ENCODE data around the gene AKR1E2.
A peak's percentile ranks its signal among the peaks of the same experiment; 100 is the strongest.

Gene AKR1E2

DNA sequence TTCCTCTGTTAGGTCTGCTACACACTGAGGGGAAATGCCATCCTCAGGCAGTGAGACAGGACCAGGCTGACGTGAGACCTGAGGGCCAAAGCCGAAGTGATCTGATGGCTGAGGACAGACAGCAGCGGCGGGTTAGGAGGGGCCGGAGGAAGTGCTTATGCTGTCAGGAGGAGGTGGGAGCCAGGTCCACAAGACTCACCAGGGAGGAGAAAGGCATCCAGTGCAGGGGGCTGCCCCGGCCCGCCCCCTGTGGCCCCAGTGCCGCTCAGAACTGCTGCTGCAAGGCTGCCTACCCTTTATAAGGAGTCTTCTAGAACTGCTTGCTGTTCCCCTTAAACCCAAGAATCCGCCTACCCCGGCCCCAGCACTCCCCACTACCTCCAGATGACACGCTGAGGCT, 19.8 kb downstream of the AKR1E2 start:
- no peak for DNase-seq (ENCODE audit: low read depth)

DNA sequence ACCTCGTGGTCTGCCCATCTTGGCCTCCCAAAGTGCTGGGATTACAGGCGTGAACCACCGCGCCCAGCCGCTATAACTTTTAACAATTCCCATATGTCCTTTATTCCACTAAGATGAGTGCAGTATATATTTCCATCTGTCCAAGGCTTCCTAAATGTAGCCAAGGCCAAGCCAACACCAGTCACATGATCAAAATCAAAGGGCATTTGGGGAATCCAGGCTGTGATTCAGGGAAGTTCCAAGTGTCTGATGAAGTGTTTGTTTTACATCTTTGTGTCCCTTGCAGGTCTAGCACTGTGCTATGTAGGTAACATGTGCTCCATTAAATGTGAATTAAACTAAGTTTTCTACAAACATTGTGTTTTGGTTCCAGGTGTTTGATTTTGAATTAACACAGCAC, 20.8 kb downstream of the AKR1E2 start:
- DNase-seq (ENCODE audit: low read depth): no peak

GRCh38 chr10:4847561-4848355, 21.8 kb downstream of the AKR1E2 start:
- DNase-seq (ENCODE audit: low read depth): peak; percentile 54

DNA sequence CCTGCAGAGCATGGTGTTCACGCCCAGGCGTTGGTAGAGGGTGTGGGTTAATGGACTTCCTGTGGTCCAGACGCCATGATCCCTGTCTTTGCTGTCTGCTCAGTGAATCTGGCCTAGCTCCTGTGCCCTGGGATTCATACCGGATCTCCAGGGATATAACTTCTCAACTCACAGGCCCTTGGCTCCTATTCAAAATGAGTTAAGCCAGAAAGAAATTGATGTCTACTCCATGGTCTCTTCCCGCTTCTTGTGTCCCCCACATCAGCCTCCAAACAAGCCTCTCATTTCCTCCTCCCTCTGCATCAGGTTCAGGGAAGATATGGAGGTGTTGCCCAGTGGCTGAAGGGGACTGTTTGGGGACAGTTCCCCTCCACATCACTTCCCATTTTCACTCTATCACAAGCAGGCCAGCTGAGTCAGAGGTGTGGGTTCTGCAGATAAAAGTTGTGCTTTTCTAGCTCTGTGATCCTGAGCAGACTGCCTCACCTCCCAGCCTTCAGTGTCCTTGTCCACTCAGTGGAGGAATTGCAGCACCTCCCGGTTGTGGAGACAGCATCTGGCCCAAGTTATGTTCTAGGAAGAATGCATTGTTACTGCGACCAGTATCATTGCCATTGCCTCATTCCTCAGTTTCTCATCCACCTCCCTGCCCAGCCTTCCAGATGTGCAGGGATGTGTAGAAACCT, 22.5 kb downstream of the AKR1E2 start:
- DNase-seq (ENCODE audit: low read depth): no peak

- no peak for DNase-seq (ENCODE audit: low read depth)
Measured at GRCh38 chr10:4849042-4849402, 23.0 kb downstream of the AKR1E2 start.

GRCh38 chr10:4849555-4850242, 23.7 kb downstream of the AKR1E2 start:
- DNase-seq (ENCODE audit: low read depth): peak; percentile 90

DNA sequence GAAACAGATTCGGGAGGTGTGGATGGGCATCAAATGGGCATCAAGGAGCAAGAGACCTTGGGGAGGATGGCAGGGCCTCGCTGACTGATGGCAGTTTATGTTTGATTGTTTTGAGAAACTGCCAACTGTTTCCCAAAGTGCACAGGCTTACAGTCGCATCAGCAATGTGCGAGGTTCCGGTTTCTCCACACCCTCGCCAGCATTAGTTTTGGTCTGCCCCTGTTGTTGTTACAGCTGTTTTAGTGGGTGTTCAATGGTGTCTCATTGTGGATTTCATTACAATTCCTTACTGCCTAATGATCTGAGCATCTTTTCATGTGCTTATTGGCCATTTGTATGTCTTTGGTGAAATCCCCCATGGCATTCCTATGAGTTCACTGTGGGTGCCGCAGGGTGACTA, 24.4 kb downstream of the AKR1E2 start:
- DNase-seq (ENCODE audit: low read depth): no peak

DNA sequence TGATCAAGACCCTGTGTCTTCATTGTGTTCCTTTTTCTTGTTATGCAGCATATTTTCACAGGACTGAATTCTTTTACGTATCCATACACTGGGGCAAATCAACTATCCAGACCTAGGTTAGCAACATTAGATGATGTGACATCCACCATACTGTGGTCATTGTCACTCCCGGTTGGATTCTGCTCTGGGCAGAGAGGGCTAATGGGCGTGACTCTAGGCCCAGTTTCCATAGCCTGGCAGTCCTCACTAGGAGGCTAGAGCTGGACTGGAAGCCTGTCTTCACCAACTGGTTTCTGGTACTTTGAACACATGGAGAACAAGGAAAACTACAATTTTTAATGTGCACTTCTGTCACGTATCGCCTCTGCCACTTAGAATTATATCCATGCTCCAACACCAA, 25.2 kb downstream of the AKR1E2 start:
- no peak for DNase-seq (ENCODE audit: low read depth)

- no peak for DNase-seq (ENCODE audit: low read depth)
Measured at GRCh38 chr10:4851846-4852245, 25.8 kb downstream of the AKR1E2 start.

DNA sequence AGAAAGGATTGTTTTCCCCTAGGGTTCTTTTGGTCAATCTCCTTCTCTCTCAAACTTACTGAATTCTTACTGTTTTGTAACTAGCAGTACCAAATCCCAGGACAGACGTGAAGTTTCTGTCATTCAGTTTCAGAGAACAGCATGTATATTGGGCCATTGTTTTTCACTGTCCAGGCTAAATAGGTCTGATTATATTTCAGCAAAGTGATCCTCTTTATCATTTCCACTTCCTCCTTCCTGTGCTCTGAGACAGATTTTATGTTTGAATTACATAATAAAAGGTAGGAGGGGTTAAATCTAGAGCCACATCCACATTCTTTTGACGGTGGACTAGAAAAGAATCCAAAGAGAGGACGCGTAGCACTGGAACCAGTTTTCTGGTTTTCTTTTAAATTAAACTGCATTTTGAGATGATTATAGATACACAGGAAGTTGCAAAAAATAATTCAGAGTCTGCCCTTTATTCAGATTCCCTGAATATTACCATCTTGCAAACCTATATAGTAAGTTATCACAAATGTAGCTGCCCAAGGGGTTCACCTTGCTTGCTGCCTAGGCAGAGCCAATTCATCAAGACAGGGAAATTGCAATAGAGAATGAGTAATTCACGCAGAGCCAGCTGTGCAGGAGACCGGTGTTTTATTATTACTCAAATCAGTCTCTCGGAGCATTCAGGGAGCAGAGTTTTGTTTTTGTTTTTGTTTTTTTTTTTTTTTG, 40.1 kb downstream of the AKR1E2 start:
- DNase-seq (ENCODE audit: low read depth): no peak

DNA sequence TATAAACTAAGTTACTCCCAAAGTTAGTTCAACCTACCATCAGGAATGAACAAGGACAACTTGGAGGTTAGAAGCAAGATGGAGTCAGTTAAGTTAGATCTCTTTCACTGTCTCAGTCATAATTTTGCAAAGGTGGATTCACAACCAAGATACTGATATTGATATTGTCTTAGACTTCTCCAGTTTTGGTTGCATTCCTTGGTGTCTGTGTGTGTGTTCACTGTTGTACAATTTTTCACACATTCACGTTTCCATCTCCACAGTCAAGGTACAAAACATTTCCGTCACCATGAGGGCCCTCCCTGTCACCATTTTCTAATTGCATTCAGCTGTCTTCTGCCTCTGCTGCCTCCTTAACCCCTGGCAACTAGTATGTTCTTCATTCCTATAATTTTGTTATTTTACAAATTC, 41.1 kb downstream of the AKR1E2 start:
- no peak for DNase-seq (ENCODE audit: low read depth)

- no peak for DNase-seq (ENCODE audit: low read depth)
Measured at GRCh38 chr10:4867520-4868356, 41.7 kb downstream of the AKR1E2 start.

GRCh38 chr10:4868357-4868657, 42.3 kb downstream of the AKR1E2 start:
- no peak for DNase-seq (ENCODE audit: low read depth)

DNA sequence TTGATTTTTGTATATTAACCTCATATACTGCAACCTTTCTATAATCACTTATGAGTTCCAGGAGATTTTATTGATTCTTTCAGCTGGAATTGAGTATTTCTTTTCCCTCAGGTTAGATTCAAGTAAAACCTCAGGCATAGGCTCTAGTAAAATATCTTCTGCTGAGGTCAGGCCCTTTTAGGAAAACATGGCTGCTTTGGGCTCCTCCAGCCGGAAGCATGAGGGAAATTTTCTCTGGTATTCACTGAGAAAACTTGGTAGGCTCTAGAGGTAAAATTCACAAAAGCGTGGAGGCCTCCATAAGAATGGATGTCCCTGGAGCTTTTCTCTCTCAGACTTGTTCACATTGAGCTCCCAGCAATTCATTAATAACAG, 56.7 kb downstream of the AKR1E2 start:
- DNase-seq (ENCODE audit: low read depth): no peak

GRCh38 chr10:4883079-4883739, 57.2 kb downstream of the AKR1E2 start:
- peak; percentile 38 for DNase-seq (ENCODE audit: low read depth)

- DNase-seq (ENCODE audit: low read depth): no peak
Measured at GRCh38 chr10:4885162-4885561, 59.2 kb downstream of the AKR1E2 start.

DNA sequence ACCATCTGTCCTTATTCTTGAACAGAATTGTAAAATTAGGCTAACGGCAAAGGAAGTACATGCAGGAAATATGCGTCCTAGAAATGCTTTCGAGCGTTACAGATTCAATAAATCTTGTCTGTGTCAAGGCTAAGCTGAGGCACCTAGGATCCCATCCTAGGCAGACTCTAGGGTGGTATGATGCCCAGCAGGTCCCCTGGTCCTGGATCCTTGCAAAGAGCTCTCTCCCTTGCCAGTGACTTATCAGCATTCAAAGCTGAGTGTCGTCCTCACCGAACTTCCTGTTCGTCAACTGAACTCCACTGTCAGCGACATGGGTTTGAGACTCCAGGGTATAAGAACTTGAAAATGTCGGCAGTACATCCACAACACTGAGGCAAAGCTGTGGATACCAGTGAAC, 61.5 kb downstream of the AKR1E2 start:
- no peak for DNase-seq (ENCODE audit: low read depth)

DNA sequence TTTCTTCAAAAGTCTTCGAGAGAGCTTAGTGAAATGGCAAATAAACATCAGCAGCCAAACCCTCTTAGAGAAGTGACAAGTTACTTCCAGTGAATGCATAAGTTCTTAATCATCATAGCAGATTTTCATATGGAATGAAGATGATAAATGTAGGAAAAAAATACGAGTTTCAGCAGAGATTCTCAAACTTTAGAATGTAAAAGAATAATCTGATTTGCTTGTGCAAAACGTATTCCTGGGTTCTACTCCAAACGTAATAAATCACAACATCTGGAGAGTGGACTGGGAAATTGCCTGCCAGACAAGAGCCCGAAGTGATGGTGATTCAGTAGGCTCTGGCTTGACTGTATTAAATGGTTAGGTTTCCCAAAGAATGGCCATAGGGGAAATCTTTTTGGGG, 62.2 kb downstream of the AKR1E2 start:
- DNase-seq (ENCODE audit: low read depth): no peak

GRCh38 chr10:4889959-4890358, 64.0 kb downstream of the AKR1E2 start:
- DNase-seq (ENCODE audit: low read depth): no peak

DNA sequence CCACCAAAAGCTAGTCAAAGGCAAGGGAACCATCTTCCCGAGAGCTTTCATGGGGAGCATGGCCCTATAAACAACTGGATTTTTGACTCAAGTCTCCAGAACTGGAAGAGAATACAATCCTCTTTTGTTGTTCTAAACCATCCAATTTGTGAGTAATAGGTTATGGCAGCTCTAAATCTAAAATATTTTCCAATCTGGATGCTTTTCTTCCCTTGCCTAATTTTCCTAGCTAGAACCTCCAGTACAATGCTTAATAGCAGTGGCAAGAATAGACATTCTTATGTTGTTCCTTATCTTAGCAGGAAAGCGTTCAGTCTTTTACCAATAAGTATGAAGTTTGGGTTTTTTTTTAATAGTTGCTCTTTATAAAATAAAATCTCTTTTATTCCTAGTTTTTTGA, 66.7 kb downstream of the AKR1E2 start:
- DNase-seq (ENCODE audit: low read depth): no peak

- DNase-seq (ENCODE audit: low read depth): no peak
Measured at GRCh38 chr10:4894335-4894734, 68.3 kb downstream of the AKR1E2 start.

All from non-pigmented ciliary epithelial cell (primary cell).